ENCODE results near the gene ESPL1.

Gene ESPL1

DNA sequence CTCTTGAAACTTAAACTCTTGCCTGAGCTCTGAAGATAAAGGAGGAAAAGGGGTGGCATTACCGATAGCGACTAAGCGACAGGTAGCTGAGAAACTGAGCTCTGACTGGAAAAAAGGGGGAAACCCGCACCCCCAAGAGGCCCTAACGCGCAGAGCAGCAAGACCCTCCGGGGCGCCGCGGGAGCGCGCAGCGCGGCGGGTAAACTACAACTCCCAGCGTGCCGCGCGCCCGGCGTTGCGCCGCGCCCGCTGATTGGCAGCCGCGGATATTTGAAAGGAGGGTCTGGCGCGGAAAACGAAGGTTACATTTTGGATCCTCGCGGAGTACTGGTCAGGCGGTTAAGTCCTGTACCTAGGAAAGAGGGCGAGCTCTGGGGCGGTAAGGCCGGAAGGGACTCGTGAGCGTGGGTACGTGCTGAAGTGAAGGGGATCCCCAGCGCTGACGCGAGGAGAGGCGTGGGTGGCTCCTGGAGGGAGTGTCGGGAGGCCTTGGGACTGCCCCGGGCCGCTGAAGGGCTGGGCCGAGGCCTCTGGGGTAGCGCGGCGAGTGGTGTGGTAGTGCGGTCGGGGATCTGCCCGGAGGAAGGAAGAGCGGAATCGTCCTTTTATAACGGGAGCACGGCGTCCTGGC is at the start of gene ESPL1:
TSS of gene ESPL1 (plus strand) at position 301 of the 631 bp plus-strand sequence. CDS start 468 bp downstream, outside the sequence.
- peak; percentile 27 for TF ChIP-seq CTCF (IDR thresholded peaks at IDR 0.05; ENCODE audit: insufficient read depth, missing control alignments)
- FAIRE-seq, result no peak
- DNase-seq (ENCODE audit: insufficient read length, low spot score), result peak; percentile 80

DNA sequence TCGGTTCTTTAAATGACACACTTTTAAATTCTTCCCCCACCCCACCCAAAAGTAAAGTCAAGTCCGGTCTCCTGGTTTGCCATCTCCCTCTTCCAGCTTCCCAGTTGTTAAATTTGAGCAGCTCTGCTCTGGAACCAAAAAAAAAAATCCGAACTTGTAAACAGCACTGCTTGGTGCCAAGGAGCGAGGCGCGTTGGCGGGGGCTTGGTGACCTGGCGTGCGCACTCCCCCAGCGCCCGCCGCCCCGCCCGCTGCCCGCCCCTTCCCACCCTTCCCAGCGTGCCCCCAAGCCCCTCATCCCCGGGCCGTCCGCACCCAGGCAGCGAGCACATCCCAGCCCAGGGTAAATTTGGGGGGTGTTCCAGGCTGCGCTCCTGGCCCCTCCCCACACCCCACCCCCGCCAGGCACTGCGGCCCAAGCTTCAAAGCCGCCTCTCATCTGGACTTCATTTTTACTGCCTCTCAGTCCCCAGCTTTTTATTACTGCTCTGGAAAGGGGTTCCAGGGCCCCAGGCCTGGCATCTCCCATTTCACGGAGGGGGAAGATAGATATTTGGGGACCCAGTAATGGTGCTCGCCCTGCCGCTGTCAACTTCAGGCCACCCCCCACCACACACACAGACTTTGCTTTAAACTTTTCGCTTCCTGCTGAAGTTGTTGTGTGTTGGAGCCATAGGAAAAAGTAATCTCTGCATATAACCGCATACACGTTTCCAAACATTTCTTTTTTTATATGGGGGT is 49.4 kb upstream of the ESPL1 start:
- FAIRE-seq (no peak), DNase-seq (ENCODE audit: insufficient read length, low spot score) (no peak)
- TF ChIP-seq CTCF (IDR thresholded peaks at IDR 0.05; ENCODE audit: insufficient read depth, missing control alignments), result no peak

- DNase-seq (ENCODE audit: insufficient read length, low spot score) (no peak), FAIRE-seq (no peak)
- TF ChIP-seq CTCF (IDR thresholded peaks at IDR 0.05; ENCODE audit: insufficient read depth, missing control alignments), result no peak
These were observed 48.7 kb upstream of the ESPL1 start for GRCh38 chr12:53219292-53219955.

DNA sequence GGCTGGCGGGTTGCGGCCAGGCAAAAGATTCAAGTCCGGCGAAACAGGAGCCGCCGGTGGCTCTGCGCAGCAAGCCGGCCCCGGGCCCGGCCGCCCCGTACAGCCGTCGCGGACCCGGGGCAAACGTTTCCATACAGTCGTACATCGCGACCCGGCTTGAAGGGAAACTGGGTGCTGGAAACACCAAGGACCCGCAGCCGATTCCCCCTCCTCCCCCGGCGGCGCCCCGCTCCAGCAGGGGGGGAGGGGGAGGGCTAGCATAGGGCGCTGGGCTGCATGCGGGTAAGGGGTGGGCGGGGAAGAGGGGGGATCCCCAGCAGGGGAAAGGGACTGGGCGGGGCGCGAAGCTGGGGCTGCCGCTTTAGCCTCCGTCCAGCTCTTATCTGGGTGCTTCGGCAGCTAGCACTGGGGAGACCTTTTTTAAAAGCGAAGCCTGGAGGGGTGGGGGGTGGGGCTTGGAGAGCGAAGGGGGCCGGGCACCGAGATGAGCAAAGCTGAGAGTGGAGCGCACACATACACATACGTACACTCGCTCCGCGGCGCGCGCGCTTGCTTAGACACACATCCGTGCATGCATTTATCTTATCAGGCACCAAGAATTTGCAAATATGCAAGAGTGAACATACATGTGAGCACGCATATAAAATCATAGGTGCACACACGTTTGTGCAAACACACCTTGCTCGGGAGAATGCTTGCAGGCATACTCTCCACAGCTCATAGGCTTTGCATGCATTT is 48.0 kb upstream of the ESPL1 start:
- no peak for DNase-seq (ENCODE audit: insufficient read length, low spot score)
- no peak for FAIRE-seq
- TF ChIP-seq CTCF (IDR thresholded peaks at IDR 0.05; ENCODE audit: insufficient read depth, missing control alignments), result no peak

DNA sequence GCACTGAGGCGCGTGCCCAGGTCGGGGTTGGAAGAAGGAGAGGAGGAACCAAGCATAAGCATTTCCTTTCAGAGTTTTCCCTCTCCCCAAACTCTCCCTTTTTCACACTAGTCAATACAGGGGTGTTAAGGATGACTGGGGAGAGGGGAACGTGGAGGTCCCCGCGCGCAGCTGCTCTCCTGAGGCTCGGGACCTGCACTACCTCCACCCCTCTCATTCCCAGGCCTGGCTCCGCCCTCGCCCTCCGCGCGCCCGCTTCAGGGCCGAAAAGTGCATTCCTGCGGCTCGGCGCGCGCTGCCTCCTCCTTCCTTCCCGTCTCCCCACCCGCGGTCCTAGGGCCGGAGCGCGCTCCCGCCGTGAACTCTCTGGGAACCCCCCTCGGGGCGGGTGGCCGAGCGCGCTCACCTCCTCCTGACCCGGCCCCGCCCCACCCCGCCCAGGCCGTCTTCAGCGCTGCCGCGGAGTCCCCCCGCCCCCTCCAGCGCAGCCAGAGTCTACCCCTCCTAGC is 47.4 kb upstream of the ESPL1 start:
- DNase-seq (ENCODE audit: insufficient read length, low spot score) (peak; percentile 91), FAIRE-seq (no peak)
- TF ChIP-seq CTCF (IDR thresholded peaks at IDR 0.05; ENCODE audit: insufficient read depth, missing control alignments), result no peak

- no peak for FAIRE-seq
- DNase-seq (ENCODE audit: insufficient read length, low spot score), result no peak
- peak; percentile 28 for TF ChIP-seq CTCF (IDR thresholded peaks at IDR 0.05; ENCODE audit: insufficient read depth, missing control alignments)
These were observed 46.7 kb upstream of the ESPL1 start for GRCh38 chr12:53221203-53222080.
